HG03457 (cell line): ENCODE measurements around the gene MAP7.
"Not testable (repeated sequence)": the region's sequence is repeated elsewhere in the genome, so short reads cannot be mapped to it uniquely, and the experiment has no call there.

Experiments used
- ATAC-seq: cut with Tn5 transposase; IDR thresholded peaks from one replicate; pipeline ENCODE4 v1.9.1; 2021; ENCODE audit warnings: moderate number of reproducible peaks; ENCODE audit not compliant: unreplicated experiment

Gene MAP7

DNA sequence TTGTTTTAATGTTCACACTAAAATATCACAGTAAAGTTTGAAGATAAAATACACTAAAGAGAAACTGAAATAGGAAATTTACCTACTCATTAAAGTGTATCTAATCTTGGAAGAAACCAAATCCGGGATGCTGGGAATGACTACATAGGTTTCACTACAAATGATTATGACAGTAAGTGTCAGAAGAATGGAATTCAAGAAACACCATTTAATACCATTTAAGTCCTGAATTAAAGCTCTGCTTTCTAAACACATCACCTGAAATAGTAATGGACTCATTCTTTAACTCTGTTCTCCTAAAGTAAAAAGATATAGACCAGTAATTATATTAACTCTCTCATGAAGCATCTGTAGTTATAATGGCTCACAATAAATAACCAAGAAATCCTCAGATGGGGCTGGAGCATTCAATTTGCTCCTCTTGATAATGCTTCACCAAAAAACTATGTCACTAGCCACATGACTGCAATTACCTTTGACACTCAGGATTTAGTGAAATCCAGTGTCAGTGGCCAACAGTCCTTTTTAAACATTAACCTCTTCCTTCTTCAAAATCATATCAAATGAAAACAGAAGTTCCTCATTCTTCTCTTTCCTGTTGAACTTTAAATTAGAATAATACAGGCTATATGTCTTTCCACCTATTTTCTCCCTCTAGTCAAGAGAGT, 41.4 kb downstream of the MAP7 start:
- no peak for ATAC-seq

DNA sequence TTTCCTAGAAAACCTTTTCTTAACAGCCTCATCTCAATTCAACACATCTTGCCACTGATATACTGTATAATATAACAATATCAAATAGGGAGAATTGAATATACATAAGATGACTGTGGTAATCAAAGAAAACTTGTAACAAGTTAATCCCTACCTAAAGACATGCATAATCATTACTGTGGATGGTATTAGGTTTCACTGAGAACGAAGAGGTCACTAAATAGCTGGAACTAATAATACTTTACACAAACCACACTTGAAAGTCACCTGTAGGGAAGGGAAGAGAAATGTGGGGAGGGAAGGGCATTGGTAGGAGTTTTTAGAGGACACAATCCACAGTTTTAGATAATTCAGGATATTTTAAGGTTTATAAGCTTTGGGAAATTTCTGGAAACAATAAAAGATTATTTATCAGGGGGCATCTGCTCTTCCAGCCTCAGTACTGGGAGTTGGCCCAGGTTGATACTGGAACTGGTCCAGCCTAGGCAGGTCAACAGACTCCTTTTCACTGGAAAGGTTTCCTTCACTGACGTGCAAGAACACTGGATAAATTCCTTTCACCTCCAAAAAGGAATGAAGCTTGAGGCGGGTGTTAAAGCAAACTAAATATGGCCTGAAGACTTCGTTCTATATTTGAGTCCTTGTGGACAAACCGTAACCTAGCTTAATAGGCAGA, 44.0 kb downstream of the MAP7 start:
- ATAC-seq, result no peak

DNA sequence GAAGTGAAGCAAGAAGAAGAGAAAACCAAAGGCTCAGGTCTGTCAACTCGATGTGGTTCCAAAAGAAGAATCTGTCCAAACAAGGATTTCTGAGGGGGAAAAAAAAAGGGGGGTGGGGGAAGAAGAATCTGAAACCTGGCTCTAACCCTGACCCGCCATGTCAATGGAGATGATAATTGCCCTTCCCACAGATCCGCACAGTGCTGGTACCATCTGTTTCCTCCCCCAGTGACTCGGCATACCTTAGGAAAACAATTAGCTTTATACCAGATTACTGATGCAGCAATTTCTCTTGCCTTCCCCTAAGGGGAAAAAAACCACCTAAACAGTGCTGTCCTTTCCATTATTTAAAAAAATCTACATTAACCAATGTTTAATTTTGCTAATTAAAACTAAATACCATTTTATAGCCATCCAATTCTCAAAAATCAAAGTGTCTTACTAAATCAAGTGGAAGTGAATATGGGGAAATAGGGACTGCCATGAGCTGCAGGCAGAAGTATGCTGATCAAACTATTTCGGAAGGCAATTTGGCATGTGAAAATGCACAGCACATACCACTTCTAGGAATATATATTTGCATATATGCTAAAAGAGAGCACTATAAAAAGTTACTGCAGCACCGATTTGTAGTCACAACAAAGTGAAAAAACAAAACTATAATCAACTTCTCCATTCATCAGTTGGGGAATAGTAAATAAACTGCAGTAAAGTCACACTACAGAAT, 46.8 kb downstream of the MAP7 start:
- no peak for ATAC-seq

DNA sequence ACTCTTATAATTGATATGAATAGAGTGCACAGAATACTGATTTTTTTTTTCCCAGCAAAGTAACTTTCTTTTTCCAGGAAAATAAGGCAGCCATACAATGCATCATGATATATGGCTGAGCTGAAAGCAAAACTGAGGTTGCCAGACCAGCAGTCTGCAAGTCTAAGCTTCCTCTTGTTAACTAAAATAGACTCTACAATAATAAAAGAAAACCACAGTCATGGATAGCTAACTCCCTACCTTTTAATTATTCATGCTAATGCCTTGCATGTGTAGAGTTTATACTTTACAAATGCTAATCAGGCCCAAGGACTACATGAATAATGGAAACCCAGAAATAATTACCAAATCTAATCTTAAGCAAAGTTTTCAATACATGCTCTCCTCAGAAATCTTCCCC, 47.4 kb downstream of the MAP7 start:
- no peak for ATAC-seq

DNA sequence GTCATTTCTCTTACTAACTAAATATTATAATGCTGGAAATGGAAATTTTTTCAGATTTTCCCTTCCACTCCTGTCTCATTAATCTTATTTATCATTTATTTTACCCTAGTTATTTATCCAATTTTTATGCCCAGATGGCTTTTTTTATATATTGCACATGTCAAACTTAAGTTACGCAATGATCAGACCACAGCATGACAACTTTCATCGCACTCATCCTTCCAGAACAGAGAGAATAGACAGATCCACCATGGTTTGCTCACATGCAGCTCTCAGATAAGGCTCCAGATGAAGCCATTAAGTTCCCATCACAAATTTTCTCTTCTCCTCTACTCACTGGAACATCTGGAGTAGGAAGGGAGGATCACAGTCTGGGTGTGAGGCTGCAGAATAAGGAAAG, 48.7 kb downstream of the MAP7 start:
- no peak for ATAC-seq

DNA sequence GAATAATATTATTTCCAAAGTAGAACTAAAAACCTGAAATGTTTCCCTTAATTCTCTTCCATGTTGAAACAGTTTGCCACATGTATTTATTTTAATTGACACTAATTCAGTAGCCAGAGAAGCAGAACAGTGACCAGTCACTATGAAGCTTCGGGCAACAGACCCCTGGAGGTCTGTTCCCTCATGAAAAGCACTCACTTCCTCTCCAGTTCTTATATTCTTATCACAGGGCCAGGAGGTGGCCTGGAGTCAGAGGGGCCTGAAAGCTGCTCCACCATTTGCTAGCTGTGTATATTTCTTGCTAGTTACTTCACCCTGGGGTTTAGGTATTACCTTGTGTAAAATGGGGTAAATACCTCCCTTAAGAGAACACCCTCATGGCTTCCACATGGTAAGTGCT, 49.1 kb downstream of the MAP7 start:
- no peak for ATAC-seq

DNA sequence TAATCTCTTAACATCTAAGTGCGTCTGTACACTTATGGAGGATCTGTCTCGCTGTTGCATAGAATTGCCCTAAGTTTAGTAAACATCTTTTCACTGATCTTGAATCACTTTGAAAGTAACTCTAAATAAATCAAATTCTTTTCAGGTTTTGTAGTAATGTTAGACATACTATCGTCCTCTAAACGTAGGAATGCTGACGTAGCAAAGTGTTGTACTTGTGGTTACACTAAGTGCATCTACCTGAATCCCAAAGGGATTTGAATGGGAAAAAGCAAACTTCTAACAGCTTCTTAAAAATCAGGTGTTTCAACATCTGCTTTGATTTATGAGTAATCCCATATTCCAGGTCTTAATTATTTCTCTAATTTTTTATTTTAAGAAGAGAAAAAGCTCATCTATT, 49.8 kb downstream of the MAP7 start:
- ATAC-seq, result no peak

DNA sequence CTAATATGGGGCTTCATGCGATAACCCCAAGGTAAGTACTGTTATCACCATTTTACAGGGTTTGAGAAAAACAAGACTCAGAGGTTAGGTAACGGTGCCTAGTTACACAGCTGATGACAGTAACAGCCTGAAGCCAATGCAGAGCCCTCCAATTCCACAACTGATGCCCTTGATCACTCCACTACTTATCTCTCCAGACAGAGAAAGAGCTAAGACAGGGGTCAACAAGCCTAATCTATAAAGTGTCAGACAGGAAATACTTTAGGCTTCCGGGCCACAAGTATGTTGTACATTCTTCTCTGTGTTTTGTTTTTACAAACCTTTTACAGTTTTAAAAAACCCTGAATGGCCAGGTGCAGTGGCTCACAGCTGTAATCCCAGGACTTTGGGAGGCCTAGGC, 50.9 kb downstream of the MAP7 start:
- ATAC-seq, result no peak

DNA sequence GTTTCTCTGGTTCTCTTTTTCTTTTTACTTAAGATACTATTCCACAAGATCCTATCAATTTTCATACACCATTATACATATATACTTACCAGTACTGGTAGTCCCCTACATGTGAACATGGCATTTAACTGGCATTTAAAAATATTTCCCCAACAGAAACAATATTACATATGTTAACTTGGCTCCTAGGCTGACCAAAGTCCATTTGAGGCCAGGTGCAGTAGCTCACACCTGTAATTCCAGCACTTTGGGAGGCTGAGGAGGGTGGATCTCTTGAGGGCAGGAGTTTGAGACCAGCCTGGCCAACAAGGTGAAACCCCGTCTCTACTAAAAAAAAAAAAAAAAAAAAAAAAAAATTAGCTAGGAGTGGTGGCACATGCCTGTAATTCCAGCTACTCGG, 53.8 kb downstream of the MAP7 start:
- not testable (repeated sequence) for ATAC-seq

DNA sequence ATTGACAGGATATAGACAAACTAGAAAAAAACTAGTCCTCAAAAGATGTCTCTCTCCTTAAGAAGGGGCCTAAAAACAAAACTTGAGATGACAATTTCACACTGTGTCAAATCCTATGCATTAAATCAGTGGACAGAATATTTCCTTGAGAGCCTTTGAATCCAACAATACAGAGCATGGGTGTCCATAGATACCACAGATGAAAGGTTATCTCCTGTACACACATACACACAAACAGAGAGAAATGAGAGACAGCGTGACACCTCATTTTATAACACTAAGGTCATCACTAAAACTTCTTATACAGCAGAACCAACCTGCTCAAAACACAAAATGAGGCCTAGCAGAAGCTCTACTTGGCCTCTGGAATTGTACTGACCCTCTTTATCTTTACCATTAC, 55.5 kb downstream of the MAP7 start:
- ATAC-seq, result no peak

DNA sequence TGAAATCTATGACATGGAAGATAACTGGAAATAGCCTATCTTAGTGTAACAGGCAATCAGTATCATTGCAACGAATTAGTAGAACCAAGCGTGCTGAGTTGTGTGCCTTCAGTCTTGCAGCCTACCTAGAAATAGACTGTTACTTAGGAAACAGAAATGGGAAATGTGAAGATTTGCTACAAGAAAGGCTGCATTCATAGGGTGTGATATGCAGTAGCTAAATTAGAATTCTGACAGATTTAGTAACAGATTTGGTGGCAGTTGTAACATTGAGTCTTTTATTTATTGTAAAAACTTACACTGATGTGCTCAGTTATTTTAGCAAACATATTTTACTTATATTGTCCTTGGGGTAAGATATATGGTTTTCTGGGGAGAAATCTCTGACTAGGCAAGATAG, 56.2 kb downstream of the MAP7 start:
- ATAC-seq, result no peak

DNA sequence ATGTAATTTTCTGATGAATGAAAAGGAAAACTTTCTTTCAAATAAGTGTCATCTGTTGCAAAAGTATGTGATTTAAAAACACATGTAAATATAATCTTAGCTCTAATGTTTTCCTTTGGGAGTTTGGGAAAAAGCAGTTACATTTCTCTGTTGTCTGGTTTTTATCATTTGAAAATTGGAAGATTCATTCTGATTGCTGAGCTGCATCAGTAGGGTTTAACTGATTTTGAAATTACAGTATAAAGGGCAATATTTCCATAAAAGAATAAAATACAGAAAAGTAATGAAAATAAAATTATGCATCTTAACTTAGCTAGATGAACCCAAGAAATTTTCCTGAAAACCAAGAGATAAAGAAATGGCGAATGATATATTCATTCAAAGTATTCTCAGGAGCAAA, 57.8 kb downstream of the MAP7 start:
- no peak for ATAC-seq

DNA sequence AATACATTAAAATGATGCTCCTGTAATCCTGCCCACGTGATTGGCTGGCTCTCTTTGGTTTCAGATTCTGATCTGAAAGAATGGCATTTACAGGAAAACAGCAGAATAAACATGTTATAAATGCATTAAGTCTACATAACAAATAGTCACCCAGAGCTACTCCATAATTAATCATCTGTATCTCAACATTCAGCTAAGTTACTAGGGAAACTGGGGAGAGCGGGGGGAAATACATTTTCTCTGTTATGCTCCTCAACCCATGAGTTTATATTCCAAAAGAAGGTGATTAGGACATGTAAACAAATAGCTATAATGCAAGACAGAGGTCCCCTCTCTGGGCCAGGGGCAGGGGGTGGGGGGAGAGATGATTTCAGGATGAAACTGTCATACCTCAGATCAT, 58.5 kb downstream of the MAP7 start:
- no peak for ATAC-seq

DNA sequence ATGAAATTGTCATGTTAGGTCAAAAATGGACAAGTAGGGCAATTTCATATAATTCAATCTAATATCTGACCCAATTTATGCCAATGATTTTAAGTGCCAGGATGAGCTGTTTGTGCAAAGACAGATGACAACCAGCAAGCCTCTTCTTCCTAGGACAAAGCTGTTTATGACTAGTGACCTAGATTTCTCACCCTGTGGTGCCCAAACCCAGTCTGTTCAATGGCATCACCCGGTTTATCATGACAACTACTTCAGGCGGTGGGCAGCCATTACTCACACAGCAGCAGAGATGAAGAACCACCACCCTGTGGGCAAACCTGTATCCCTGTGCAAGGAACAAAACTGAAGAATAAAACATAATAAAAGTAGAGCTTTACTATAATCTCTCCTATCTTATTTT, 59.0 kb downstream of the MAP7 start:
- no peak for ATAC-seq

DNA sequence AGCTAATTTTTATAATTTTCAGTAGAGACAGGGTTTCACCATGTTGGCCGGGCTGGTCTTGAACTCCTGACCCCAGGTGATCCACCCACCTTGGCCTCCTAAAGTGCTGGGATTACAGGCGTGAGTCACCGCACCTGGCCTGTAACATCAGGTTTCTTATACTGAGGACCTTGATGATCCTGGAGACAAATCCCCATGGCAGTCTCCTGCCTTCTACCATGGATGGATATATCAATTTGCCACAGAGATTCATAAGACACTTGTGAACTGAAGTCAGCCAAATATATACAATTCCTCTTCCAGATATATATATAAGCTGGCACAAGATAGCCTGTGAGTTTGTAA, 60.6 kb downstream of the MAP7 start:
- ATAC-seq, result not testable (repeated sequence)

DNA sequence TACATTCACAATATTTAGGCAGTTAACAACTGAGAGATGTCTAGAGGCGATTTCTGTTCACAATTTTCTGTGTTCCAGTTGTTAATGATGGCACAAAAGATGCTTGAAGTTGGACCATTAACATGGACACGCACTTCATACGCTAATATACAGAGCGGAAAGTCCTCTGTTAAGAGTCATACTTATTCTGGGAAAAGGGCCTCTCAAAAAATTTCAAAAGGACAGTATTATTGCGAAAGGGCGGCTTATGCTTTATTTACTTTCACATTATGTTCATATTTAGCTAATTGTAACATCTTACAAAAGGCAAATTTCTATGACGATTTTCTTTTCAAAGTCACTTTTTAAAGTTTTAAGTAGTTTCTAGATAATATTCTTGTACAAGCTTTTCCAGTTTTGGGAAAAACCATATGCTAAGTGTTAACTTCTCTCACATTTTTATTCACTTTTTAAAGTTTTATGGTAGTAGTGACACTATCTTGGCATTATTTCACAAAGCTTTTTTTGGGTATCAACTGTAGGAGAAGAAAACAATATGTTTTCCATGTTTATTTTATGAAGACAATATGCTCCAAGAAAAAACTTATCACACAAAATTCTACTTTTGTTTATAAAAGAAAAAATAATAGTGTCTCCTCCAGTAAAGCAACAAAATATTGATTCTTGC, 62.3 kb downstream of the MAP7 start:
- no peak for ATAC-seq

DNA sequence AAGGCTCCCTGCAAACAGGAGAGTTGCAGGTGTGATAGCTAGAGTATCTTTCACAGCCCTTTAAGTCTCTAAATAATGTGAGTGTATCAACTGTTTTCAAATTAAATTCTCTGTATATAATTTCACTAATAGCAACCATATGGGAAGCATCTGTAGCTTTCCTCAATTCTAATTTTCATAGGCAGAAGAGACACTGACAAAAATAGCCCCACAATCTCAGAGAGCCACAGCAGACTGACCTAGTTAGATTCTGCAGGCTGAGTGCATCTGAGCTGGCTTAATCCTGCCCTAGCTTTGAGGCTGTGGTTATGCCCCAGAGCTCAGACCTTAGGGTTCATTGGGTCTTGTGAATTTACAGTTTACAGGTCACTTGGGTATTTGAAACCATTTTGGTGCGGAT, 63.9 kb downstream of the MAP7 start:
- ATAC-seq, result no peak

DNA sequence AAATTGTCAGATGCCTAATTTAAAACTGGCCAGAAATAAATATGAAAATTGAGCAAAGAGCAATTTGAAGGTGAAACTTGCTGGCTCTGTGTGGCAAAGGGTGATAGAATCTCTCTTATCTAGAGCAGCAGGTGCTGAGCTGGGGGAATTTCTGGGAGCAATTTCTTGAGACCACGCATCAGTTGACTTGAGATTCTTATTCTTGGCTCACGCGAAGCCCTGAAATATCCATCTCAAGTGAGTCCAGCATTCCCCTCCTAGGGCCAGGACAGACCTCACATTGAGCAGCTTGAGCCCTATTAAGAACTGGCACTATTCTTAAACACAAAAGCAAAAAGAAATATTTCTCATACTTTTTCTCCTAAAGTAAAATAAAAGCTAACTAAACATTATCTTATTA, 66.3 kb downstream of the MAP7 start:
- ATAC-seq, result no peak

DNA sequence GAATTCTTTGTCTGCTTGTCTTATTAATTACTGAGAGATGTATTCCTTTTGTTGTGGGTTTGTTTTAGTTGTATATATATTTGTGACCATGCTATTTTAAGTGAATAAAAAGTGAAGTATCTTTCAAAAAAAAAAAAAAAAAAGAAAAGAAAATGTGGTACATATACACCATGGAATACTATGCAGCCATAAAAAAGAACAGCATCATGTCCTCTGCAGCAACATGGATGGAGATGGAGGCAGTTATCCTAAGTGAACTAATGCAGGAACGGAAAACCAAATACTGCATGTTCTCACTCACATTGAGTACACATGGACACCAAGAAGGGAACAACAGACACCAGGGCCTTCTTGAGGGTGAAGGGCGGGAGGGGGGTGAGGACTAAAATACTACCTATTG, 67.2 kb downstream of the MAP7 start:
- ATAC-seq, result not testable (repeated sequence)

DNA sequence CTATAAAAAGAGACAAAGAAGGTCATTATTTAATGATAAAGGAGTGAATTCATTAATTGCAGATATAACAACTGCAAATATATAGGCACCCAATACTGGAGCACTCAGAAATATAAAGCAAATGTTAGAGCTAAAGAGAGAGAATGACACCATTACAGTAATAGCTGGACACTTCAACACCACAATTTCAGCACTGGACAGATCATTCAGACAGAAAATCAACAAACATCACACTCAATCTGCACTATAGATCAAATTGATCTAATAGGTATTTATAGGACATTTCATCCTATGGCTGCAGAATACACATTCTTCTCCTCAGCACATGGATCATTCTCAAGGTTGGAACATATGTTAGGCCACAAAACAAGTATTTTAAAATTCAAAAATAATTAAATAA, 72.7 kb downstream of the MAP7 start:
- ATAC-seq, result no peak

DNA sequence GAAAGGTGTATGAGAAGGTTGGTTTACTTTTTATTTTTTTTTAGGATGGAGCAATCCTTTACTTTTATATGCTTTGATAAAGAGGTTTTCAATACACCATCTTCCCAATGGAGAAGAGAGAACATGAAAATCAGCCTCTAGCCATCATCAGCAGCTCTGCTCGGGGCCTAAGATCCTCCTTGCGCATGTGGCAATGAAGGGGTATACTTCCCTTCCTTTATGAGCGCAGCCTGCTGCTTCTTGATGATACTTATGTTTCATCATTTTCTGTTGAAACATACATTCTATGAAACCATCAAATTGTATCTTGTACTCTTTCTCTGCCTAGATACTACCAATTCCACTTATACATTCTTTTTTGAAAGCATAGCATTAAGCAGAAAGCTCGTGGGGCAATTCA, 74.5 kb downstream of the MAP7 start:
- no peak for ATAC-seq

DNA sequence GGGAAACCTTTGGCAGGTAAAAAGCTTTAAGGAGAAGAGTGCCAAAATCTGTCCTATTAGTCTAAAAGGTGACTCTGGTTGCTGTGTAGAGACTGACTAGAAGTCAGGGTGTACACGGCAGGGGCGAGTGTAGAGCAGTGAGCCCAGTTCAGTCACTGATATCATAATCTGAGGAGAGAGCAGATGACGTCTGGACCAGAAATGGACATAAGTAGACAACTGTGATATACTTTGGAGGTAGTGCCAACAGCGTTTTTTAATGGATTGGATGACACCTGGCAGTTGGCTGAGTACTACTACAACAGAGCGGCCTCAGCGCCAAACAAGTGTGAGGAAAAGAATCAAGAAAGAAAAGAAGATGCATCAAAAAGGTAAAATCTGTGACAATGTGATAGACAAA, 76.0 kb downstream of the MAP7 start:
- no peak for ATAC-seq
